Measurements from ENCODE around the gene MAP2K7. TPM values are rescaled to one million over a fixed set of nuclear protein-coding genes. Genes with fewer than 3 reads are reported as not detected.
"Not testable (repeated sequence)": the region's sequence is repeated elsewhere in the genome, so short reads cannot be mapped to it uniquely, and the experiment has no call there.

MAP2K7 gene
- total RNA-seq, 2 donors from 2014 or later: 40.2 to 40.3 TPM

DNA sequence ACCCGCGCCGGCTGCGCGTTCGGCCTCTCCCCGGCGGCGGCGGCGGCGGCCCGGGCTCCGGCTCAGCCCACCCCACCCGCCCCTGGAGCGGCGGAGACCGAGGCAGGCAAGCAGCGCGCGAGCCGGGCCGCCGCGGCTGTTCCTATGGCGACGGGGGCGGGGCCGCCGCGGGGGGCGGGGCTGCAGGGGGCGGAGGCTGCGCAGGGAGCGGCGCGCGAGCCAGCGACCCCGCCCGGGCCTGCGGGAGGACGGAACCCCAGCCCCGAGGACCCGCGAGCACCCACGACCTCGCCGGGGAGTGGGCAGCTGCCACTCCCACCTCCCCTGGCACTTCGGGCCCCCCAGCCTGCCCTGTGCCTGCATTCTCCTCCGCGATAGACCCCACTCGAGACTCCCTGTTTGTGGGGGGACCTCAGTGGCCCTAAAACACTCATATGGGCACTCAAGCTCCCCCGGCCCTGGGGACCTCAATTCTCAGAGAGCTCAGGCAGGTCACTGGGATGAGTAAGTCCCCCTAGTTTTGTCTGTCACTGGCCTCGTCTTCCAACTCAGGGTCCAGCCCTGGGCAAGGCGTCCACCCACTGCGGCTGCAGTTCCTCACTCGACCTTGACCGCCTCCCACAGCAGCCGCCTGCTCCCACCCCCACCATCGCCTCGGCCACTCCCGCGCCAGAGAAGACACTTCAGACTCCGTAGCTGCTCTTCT, 22.5 kb downstream of the MAP2K7 start, which contains the start of gene CTXN1:
CTXN1 (minus strand) TSS at position 115 of the 706 bp plus-strand sequence. CDS start 597 bp downstream, outside the sequence.
- Mint-ChIP-seq H3K9me3 (no peaks in the 10 kb centered on the region), H3K4me3 (peak within 1 kb of the TSS; percentile 65 to 82), H3K36me3 (ENCODE audit: insufficient read depth in 2 of 2) (no peaks in the 10 kb centered on the region), H3K4me1 (ENCODE audit: low read depth) (peaks cover 17% of the 10 kb centered on the region), H3K27ac (no peak within 1 kb of the TSS), H3K27me3 (ENCODE audit: low read depth) (no peaks in the 10 kb centered on the region)
- ATAC-seq (replicated peaks in 1 of 2) (peak; percentile 51 to 57), DNase-seq (peak; percentile 74 to 85)

DNA sequence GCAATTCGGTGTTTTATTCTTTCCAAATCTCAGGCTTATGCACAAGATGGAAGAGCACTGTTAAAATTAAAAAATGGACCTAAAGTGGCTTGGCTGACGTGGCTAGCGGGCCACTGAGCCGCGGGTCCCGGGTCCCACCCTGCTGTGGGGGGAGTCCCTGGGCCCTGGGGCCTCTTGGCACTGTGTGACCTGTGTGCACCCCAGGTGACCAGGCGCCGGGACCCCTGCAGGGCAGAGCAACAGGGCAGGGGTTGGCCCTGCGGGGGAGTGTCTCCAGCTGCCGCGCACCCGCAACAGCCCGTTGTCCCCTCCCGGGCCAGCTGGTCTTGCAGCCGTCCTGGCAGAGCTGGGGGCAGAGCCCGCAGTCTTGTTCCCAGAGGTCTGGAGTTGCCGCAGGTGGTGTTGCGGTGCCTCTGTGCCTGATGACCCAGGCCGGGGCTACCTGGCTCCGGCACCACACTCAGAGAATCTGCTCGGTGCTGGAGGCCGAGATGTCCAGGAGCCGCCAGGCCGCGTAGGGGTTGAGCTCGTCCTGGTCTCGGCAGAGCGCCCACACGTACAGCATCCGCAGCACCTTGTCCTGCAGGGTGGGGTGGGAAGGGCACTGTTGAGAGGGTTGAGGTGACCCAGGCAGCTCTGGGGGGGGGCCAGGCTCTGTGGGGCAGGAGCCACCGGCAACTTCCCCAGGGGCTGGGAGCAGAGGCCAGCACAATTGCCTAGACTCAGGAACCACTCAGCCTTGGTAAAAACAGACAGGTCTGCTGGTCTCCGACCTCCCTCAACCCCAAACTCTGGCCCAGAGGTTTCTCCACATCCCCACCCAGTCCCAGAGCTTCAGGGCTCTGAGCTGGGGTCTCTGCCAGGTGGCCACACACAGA, 23.3 kb downstream of the MAP2K7 start:
- H3K9me3 Mint-ChIP-seq: no peaks in the 10 kb centered on the region
- no peak for DNase-seq
- no peaks in the 10 kb centered on the region for H3K27me3 Mint-ChIP-seq (ENCODE audit: low read depth)
- H3K27ac Mint-ChIP-seq: no peak overlapping the region
- no peaks in the 10 kb centered on the region for H3K36me3 Mint-ChIP-seq (ENCODE audit: insufficient read depth in 2 of 2)
- H3K4me1 Mint-ChIP-seq (ENCODE audit: low read depth): peaks cover 16% of the 10 kb centered on the region
- no peak for ATAC-seq (replicated peaks in 1 of 2)
- peak overlapping the region; percentile 59 to 82 for H3K4me3 Mint-ChIP-seq

DNA sequence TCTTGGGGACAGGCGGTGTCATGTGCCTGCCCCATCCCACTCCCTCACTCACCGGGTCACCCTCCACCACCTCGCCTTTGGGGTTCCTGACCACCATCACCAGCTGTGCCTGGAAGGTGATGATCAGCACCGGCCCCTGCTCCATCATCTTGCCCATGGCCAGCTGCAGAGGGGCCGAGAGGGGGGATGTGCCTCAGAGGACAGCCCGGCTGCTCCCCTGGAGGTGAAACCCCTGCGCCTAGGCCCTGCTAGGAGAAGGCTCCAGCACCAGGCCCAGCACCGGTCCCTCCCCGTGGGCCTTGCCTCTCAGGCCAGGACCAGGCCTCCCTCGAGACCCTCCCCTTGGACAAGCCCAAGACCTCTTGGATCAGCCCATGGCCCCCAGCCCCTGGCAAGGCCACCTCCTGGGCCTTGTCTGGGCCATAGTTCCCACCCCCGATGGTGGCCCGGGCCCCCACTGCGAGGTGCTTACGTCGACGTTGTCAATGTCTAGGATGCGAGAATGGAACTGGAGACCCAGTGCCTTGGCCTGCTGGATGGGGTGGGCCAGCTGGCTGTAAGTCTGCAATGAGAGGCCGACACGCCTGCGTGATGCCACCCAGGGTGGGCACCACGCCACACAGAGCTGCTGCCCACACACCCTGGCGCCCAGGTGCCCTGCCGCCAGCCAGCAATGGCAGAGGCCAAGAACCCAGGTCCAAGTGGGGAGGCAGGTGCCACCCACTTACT, 24.1 kb downstream of the MAP2K7 start:
- H3K27me3 Mint-ChIP-seq (ENCODE audit: low read depth): no peaks in the 10 kb centered on the region
- H3K9me3 Mint-ChIP-seq: no peaks in the 10 kb centered on the region
- DNase-seq: no peak
- H3K36me3 Mint-ChIP-seq (ENCODE audit: insufficient read depth in 2 of 2): no peaks in the 10 kb centered on the region
- no peak overlapping the region for H3K27ac Mint-ChIP-seq
- peaks cover 16% of the 10 kb centered on the region for H3K4me1 Mint-ChIP-seq (ENCODE audit: low read depth)
- no peak overlapping the region for H3K4me3 Mint-ChIP-seq
- ATAC-seq (replicated peaks in 1 of 2): no peak

DNA sequence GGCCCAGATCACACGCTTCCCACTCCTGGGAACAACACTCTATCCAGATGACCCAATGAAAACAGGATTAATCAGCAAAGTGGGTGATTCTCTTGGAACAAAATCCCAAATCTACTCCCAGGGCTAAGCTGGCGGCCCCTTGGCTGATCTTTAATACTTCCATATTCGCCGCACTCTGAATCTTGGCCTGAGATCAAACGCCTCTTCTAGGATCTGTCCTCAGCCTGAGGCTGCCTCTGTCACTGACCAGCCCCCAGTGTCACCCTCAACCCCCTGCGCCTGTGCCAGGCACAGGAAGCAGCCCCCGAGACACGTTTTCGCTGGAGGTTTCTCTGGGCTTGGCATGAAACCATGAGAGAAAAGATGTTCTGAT, 24.6 kb downstream of the MAP2K7 start:
- Mint-ChIP-seq H3K27ac (peak overlapping the region; percentile 34), H3K36me3 (ENCODE audit: insufficient read depth in 2 of 2) (no peaks in the 10 kb centered on the region), H3K4me3 (no peak overlapping the region)

DNA sequence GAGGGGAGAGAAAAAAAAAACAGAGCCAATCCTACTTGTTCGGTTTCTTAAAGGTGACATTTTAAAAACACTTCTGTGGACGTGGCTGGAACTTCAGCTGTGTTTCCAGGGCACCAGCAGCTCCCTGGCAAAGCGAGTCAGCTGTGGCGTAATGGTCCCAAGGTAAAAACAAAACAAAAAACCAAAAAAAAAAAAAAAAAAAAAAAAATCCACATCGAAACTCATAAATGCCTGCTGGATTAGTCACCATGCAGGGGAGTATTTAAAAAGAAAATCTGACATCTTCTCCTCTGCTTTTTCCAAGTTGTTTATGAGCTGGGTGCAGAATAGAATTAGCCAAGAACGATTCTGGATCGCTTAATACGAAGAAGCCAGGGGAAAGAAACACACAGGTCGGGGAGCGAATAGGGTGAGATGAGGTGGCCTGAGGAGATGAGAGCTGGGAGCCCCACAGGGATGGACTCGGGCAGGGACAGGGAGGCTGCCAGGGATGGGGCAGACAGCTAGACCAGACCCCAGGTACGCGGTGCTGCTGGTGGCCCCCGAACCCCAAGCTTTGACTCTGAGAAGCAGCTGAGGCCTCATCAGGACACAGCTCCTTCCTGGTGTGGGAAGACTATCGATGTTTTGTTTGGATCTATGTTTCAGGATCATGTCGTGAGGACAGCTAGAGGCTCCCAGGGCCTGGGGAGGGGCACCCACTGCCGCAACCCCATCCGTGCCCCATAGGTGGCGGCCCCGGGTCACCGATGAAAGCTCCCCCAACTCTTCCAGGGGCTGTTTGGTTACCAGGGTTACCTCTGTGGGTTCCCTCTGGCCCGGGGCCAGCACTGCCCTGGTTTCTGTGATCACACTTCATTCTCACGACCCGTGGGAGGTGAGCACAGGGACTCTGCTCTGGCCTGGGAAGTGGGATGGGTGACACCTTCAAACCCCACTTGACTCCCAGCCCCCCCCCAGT, 25.3 kb downstream of the MAP2K7 start:
- Mint-ChIP-seq H3K9me3 (no peaks in the 10 kb centered on the region), H3K27ac (no peak overlapping the region), H3K27me3 (ENCODE audit: low read depth) (no peaks in the 10 kb centered on the region), H3K4me3 (no peak overlapping the region), H3K36me3 (ENCODE audit: insufficient read depth in 2 of 2) (peaks cover 0 to 1% of the 10 kb centered on the region in 2 donors), H3K4me1 (ENCODE audit: low read depth) (peaks cover 16% of the 10 kb centered on the region)
- DNase-seq: peak; percentile 81 to 84
- peak; percentile 47 to 57 for ATAC-seq (replicated peaks in 1 of 2)

More for the DNA sequence above, 24.6 kb downstream of the MAP2K7 start:
- ATAC-seq (replicated peaks in 1 of 2) (no peak), DNase-seq (no peak)
- no peaks in the 10 kb centered on the region for H3K27me3 Mint-ChIP-seq (ENCODE audit: low read depth)
- H3K9me3 Mint-ChIP-seq: no peaks in the 10 kb centered on the region
- H3K4me1 Mint-ChIP-seq (ENCODE audit: low read depth): peaks cover 16% of the 10 kb centered on the region

DNA sequence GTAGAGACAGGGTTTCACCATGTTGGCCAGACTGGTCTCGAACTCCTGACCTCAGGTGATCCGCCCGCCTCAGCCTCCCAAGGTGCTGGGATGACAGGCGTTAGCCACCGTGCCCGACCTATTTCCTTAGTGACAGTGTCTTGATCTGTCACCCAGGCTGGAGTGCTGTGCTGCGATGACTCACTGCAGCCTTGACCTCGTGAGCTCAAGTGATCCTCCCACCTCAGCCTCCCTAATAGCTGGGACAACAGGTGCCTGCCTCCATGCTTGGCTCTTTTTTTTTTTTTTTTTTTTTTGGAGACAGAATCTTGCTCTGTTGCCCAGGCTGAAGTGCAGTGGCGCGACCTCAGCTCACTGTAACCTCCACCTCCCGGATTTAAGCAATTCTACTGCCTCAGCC, 26.4 kb downstream of the MAP2K7 start:
- H3K36me3 Mint-ChIP-seq (ENCODE audit: insufficient read depth in 2 of 2); H3K27me3 Mint-ChIP-seq (ENCODE audit: low read depth); H3K9me3 Mint-ChIP-seq; H3K27ac Mint-ChIP-seq; ATAC-seq (replicated peaks in 1 of 2); DNase-seq; H3K4me3 Mint-ChIP-seq: not testable (repeated sequence)
- peaks cover 16% of the 10 kb centered on the region for H3K4me1 Mint-ChIP-seq (ENCODE audit: low read depth)

DNA sequence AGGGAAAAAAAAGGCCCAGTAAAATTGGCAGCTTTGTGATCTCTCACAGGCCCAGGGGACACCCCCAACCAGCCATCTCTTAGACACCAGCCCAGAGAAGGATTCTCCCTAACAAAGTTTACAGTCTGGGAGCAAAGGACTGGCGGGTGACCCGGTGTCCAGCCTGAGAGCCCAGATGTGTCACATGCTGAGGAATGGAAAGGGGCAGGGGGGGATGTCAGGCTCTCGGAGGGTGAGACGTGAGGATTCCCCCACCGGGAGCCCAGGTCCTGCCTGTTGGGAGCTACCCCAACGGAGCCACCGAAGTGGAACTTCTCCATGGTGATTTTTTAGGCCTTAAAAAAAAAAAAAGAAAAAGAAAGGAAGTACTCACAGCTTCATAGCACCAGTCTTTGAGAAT, 27.1 kb downstream of the MAP2K7 start:
- ATAC-seq (replicated peaks in 1 of 2) (no peak), DNase-seq (no peak)
- Mint-ChIP-seq H3K27ac (no peak overlapping the region), H3K36me3 (ENCODE audit: insufficient read depth in 2 of 2) (peaks cover 0 to 3% of the 10 kb centered on the region in 2 donors), H3K9me3 (no peaks in the 10 kb centered on the region), H3K4me3 (no peak overlapping the region), H3K4me1 (ENCODE audit: low read depth) (peaks cover 16% of the 10 kb centered on the region), H3K27me3 (ENCODE audit: low read depth) (no peaks in the 10 kb centered on the region)

DNA sequence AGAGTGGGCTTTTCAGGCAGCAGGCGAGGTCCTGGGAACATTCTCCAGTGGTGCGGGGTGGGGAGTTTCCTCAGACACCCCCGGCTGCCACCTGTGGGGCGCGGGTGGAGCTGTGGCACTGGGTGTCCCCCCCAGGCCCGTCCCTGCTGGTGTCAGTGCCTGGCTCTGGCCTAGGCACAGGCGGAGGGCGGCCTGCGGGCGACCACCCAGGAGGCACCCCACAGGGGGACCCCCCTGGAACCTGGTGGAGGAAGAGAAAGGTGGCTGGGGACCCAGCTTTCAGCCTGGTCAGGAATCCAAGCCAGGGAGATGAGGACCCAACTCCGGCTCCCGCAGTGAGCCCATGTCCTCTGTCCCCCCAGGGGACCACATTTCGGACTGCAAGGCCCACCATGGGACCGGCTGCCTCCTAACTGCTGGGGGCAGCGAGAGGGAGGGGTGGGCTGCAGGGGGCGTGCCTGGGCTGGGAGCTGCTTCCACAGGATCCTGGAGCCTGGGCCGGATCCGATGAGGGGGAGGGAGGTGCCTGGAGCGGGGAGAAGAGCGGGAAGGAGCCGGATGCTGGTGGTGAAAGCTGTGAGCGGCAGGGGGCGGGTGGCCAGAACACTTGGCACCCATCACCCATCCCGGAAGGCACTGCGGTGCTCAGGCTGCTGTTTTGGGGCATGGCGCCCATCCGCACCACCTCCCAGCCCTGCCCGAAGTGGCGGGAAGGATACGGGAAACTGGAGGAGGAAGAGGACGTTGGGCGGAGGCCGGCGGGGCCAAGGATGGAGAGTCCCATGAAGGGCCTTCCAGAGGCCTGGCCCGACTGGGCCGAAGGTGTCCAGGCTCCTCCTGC, 27.8 kb downstream of the MAP2K7 start:
- Mint-ChIP-seq H3K27ac (no peak overlapping the region), H3K36me3 (ENCODE audit: insufficient read depth in 2 of 2) (peaks cover 0 to 8% of the 10 kb centered on the region in 2 donors), H3K9me3 (no peaks in the 10 kb centered on the region), H3K4me1 (ENCODE audit: low read depth) (peaks cover 13% of the 10 kb centered on the region), H3K4me3 (no peak overlapping the region), H3K27me3 (ENCODE audit: low read depth) (no peaks in the 10 kb centered on the region)
- no peak for ATAC-seq (replicated peaks in 1 of 2)
- no peak for DNase-seq

DNA sequence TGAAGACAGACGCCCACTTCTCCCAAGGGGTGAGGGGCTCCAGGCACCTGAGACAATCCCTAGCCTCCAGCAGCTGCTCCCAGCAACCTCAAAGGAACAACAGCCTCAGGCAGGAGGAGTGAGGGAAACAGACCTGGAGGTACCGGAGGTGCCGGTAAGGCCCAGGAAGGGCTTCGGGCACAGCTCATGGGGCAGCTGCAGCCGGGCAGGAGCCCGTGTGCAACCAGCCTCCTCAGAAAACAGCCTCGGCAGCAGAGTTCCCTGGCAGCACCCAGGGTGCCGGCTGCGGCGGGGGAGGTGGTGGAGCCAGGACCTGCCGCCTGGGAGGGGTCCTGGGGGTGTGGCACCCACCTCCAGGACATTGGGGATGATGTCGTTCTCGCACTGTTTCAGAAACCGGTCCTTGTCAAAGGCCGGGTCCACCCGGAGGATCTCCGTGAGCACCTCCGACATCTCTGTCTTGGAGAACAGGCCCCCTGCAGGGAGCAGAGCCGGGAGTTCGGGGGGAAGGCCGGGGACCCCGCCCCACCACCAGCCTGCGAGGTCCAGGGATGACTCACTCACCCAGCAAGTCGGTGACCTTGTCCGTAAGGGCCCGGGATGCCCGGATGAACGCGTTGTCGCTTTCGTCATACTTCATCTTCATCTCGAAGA, 28.7 kb downstream of the MAP2K7 start:
- Mint-ChIP-seq H3K4me1 (ENCODE audit: low read depth) (peaks cover 10% of the 10 kb centered on the region), H3K36me3 (ENCODE audit: insufficient read depth in 2 of 2) (peaks cover 0 to 8% of the 10 kb centered on the region in 2 donors), H3K9me3 (no peaks in the 10 kb centered on the region), H3K27ac (no peak overlapping the region), H3K27me3 (ENCODE audit: low read depth) (no peaks in the 10 kb centered on the region), H3K4me3 (no peak overlapping the region)
- ATAC-seq (replicated peaks in 1 of 2) (no peak), DNase-seq (no peak)

DNA sequence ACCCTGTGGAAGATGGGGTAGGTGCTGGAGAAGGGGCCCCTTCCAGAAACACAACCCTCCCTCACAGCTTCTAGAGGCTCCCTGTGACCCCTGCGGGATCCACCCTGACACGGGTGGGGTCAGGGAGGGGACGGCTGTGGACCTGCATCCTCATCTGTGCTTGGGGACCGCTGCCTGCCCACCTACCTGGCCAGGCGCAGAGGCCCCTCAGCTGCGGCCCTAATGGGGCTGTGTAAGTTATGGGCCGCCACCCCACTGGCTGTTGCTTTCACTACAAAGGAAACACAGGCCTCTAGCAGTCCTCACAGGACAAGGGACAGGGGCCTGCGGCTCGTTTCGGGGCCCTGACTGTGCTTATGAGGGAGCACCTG, 29.2 kb downstream of the MAP2K7 start:
- ATAC-seq (replicated peaks in 1 of 2): no peak
- DNase-seq: no peak
- H3K4me3 Mint-ChIP-seq: no peak overlapping the region
- H3K27me3 Mint-ChIP-seq (ENCODE audit: low read depth): no peaks in the 10 kb centered on the region
- no peaks in the 10 kb centered on the region for H3K9me3 Mint-ChIP-seq
- no peak overlapping the region for H3K27ac Mint-ChIP-seq
- H3K36me3 Mint-ChIP-seq (ENCODE audit: insufficient read depth in 2 of 2): peaks cover 0 to 11% of the 10 kb centered on the region in 2 donors
- peaks cover 10% of the 10 kb centered on the region for H3K4me1 Mint-ChIP-seq (ENCODE audit: low read depth)

DNA sequence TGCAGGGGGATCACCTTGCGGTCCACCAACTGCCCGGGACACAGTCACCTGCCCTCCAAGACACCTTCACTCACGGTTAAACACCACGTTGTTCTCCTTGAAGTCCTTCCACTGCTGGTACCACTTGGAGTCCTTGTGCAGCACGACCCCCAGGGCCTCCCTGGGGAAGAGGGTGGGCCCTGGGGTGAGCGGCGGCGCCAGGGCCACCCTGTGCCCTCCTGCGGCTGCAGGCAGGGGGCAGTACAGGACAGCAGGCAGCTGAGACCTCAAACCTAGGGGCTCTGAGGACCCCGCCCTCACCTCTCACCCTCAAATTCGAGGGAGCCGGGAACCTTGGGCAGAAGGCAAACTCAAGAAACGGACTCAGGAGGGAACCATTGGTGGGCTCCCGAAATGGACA, 29.7 kb downstream of the MAP2K7 start:
- no peak overlapping the region for H3K27ac Mint-ChIP-seq
- ATAC-seq (replicated peaks in 1 of 2) (no peak), DNase-seq (no peak)
- peaks cover 10% of the 10 kb centered on the region for H3K4me1 Mint-ChIP-seq (ENCODE audit: low read depth)
- H3K9me3 Mint-ChIP-seq: no peaks in the 10 kb centered on the region
- H3K36me3 Mint-ChIP-seq (ENCODE audit: insufficient read depth in 2 of 2): peaks cover 0 to 14% of the 10 kb centered on the region in 2 donors
- H3K27me3 Mint-ChIP-seq (ENCODE audit: low read depth): no peaks in the 10 kb centered on the region
- no peak overlapping the region for H3K4me3 Mint-ChIP-seq
